ENCODE measurements around the gene SHANK1.
"Not testable (repeated sequence)": the region's sequence is repeated elsewhere in the genome, so short reads cannot be mapped to it uniquely, and the experiment has no call there.

The SHANK1 gene

GRCh38 chr19:50753879-50754278 lies 34.3 kb upstream of the SHANK1 start:
- no peak overlapping the region for H3K4me3 ChIP-seq (ENCODE audit: low read depth, low read length)
- no peak for TF ChIP-seq CTCF (IDR thresholded peaks at IDR 0.05; ENCODE audit: borderline replicate concordance, insufficient read depth, low read depth, low read length)

- no peak overlapping the region for H3K4me3 ChIP-seq (ENCODE audit: low read depth, low read length)
- no peak for TF ChIP-seq CTCF (IDR thresholded peaks at IDR 0.05; ENCODE audit: borderline replicate concordance, insufficient read depth, low read depth, low read length)
Measured at GRCh38 chr19:50750010-50750409, 30.4 kb upstream of the SHANK1 start.

GRCh38 chr19:50749490-50749889 lies 29.9 kb upstream of the SHANK1 start:
- no peak overlapping the region for H3K4me3 ChIP-seq (ENCODE audit: low read depth, low read length)
- TF ChIP-seq CTCF (IDR thresholded peaks at IDR 0.05; ENCODE audit: borderline replicate concordance, insufficient read depth, low read depth, low read length) = no peak

- not testable (repeated sequence) for H3K4me3 ChIP-seq (ENCODE audit: low read depth, low read length)
Measured at GRCh38 chr19:50747141-50747540, 27.5 kb upstream of the SHANK1 start.

- TF ChIP-seq CTCF (IDR thresholded peaks at IDR 0.05; ENCODE audit: borderline replicate concordance, insufficient read depth, low read depth, low read length) = no peak
- H3K4me3 ChIP-seq (ENCODE audit: low read depth, low read length) = no peak overlapping the region
Measured at GRCh38 chr19:50745221-50745620, 25.6 kb upstream of the SHANK1 start.

- TF ChIP-seq CTCF (IDR thresholded peaks at IDR 0.05; ENCODE audit: borderline replicate concordance, insufficient read depth, low read depth, low read length) = no peak
- no peak overlapping the region for H3K4me3 ChIP-seq (ENCODE audit: low read depth, low read length)
Measured at GRCh38 chr19:50743537-50743936, 23.9 kb upstream of the SHANK1 start.

GRCh38 chr19:50741179-50741933 lies 21.8 kb upstream of the SHANK1 start:
- H3K4me3 ChIP-seq (ENCODE audit: low read depth, low read length) = no peak overlapping the region
- TF ChIP-seq CTCF (IDR thresholded peaks at IDR 0.05; ENCODE audit: borderline replicate concordance, insufficient read depth, low read depth, low read length) = no peak
